Motor neuron (in vitro differentiated cells): Measurements from ENCODE around the gene SLC25A33. TPM values are rescaled to one million over a fixed set of nuclear protein-coding genes. Genes with fewer than 3 reads are reported as not detected.
A peak's percentile ranks its signal among the peaks of the same experiment; 100 is the strongest.

ENCODE experiments used
- ATAC-seq, 8 experiments: fragments of 200-7000 bp; cut with Tn5 transposase; replicated peaks in 6 of 8; 2 replicates each; pipeline ENCODE4 v1.8.0; 2021; ENCODE audit warnings: mild to moderate bottlenecking in 8 of 8, moderate library complexity in 8 of 8
- H3K27ac ChIP-seq, 2 donors: fragments of 250-450 bp; sonication (Bioruptor Pico); 2 replicates each; pipeline ENCODE4 v1.9.0; 2021; ENCODE audit warnings: antibody characterized with exemption in 2 of 2, mild to moderate bottlenecking in 2 of 2, moderate library complexity in 1 of 2
- H3K4me1 ChIP-seq, 2 donors: fragments of 250-450 bp; sonication (Bioruptor Pico); replicated peaks in 1 of 2; 2 replicates each; pipeline ENCODE4 v1.6.1; 2021; ENCODE audit warnings: antibody characterized with exemption in 2 of 2, mild to moderate bottlenecking in 2 of 2, moderate library complexity in 1 of 2
- H3K4me3 ChIP-seq, 5 donors: fragments of 250-450 bp; sonication (Bioruptor Pico); 2 replicates each; pipeline ENCODE4 v1.9.0; 2021; ENCODE audit warnings: antibody characterized with exemption in 5 of 5, mild to moderate bottlenecking in 5 of 5, moderate library complexity in 4 of 5
- WGBS, 10 experiments: fragments of 450-650 bp; shearing (Covaris generic); methylation state at CpG; one replicate each; pipeline ENCODE4 v1.0.0; 2022; 5-methylcytosine and 5-hydroxymethylcytosine counted together
- in situ Hi-C, 9 experiments: fragments of 400-800 bp; cut with MboI; loops; one replicate each; pipeline ENCODE4 v1.15.0; 2021; ENCODE audit warnings: low sequenced_read_pairs in 9 of 9, low pct_unique_long_range_greater_than_20kb in 2 of 9; ENCODE audit not compliant: unreplicated experiment in 9 of 9
- total RNA-seq, 8 experiments: library from RNA; unstranded; fragments of 300-600 nt; gene quantifications; 2 replicates each; pipeline versions ENCODE4 v1.2.3 to v1.2.4, GENCODE V29; 2022

Gene SLC25A33
- total RNA-seq: 10 to 100 TPM in 4 of 8 experiments, 1 to 10 TPM in 4; 6.6 to 15.9 (median 9.1) TPM

GRCh38 chr1:9539165-9539828, at the start of gene SLC25A33:
TSS of gene SLC25A33 (plus strand) at chr1:9539465. CDS start at chr1:9539692, 227 bp downstream.
- Histone ChIP-seq H3K27ac (peak within 1 kb of the TSS; percentile 44 to 69), H3K4me3 (peak within 1 kb of the TSS; percentile 56 to 84 (median 73)), H3K4me1 (peaks cover 11 to 15% of the 10 kb centered on the region in 2 donors)
- peak; percentile 86 to 98 (median 96) for ATAC-seq
- 0 to 8% (median 4%) methylated on average over 2 to 5 of the region's 92 CpGs; no CpG with 5 or more reads in 7 of the 10 experiments for WGBS, 10 experiments
- in situ Hi-C loops: no loop called here

GRCh38 chr1:9490605-9491339, 48.5 kb upstream of the SLC25A33 start:
- Histone ChIP-seq H3K4me3 (no peak overlapping the region), H3K27ac (no peak overlapping the region), H3K4me1 (no peaks in the 10 kb centered on the region)
- peak; percentile 89 to 98 (median 93) for ATAC-seq
- in situ Hi-C loops: loop anchor here (10.0 to 25.0 kb wide), 7 partner anchors 84 to 378 kb away; partner anchors contain the start of genes GPR157 (in 1 of the 9) and SPSB1 (in 1 of the 9)
- 6 to 100% (median 65%) methylated on average over 2 to 19 of the region's 20 CpGs; no CpG with 5 or more reads in 2 of the 10 experiments for WGBS, 10 experiments

GRCh38 chr1:9493326-9493725, 45.9 kb upstream of the SLC25A33 start:
- in situ Hi-C loops: loop anchor here (10.0 to 25.0 kb wide), 7 partner anchors 81 to 381 kb away; partner anchors contain the start of genes GPR157 (in 1 of the 9) and SPSB1 (in 1 of the 9)
- Histone ChIP-seq H3K4me1 (no peaks in the 10 kb centered on the region), H3K27ac (no peak overlapping the region), H3K4me3 (no peak overlapping the region)
- 0 to 96% (median 86%) methylated on average over 1 to 6 of the region's 6 CpGs; no CpG with 5 or more reads in 3 of the 10 experiments for WGBS, 10 experiments
- no peak for ATAC-seq

GRCh38 chr1:9494936-9495758, 44.1 kb upstream of the SLC25A33 start:
- in situ Hi-C loops: loop anchor here (10.0 to 25.0 kb wide), 7 partner anchors 80 to 383 kb away; partner anchors contain the start of genes GPR157 (in 1 of the 9) and SPSB1 (in 1 of the 9)
- Histone ChIP-seq H3K4me3 (peak overlapping the region; percentile 7 to 24 (median 20)), H3K4me1 (no peaks in the 10 kb centered on the region), H3K27ac (no peak overlapping the region)
- WGBS, 10 experiments: 0 to 28% (median 9%) methylated on average over 3 to 23 of the region's 48 CpGs; no CpG with 5 or more reads in 4 of the 10 experiments
- peak; percentile 56 to 90 (median 66) for ATAC-seq

- 46 to 100% (median 86%) methylated on average over 1 to 7 of the region's 8 CpGs; no CpG with 5 or more reads in 3 of the 10 experiments for WGBS, 10 experiments
- Histone ChIP-seq H3K4me3 (no peak overlapping the region), H3K4me1 (no peaks in the 10 kb centered on the region), H3K27ac (no peak overlapping the region)
- in situ Hi-C loops: loop anchor here (10.0 to 25.0 kb wide), 7 partner anchors 79 to 384 kb away; partner anchors contain the start of genes GPR157 (in 1 of the 9) and SPSB1 (in 1 of the 9)
- ATAC-seq: no peak
These were observed 43.4 kb upstream of the SLC25A33 start for GRCh38 chr1:9495854-9496374.

GRCh38 chr1:9500756-9501754, 38.2 kb upstream of the SLC25A33 start:
- in situ Hi-C loops: loop anchor here in 1 of 9 experiments (25.0 kb wide), 1 partner anchor 564 kb away; the partner anchor contains the start of gene CA6
- peak in 1 of 8 experiments; percentile 32 for ATAC-seq
- Histone ChIP-seq H3K27ac (no peak overlapping the region), H3K4me1 (no peaks in the 10 kb centered on the region), H3K4me3 (no peak overlapping the region)
- 0 to 86% (median 66%) methylated on average over 1 to 13 of the region's 17 CpGs; no CpG with 5 or more reads in 1 of the 10 experiments for WGBS, 10 experiments

GRCh38 chr1:9503001-9503675, 36.1 kb upstream of the SLC25A33 start:
- H3K4me3 ChIP-seq: no peak overlapping the region
- in situ Hi-C loops: loop anchor here in 1 of 9 experiments (25.0 kb wide), 1 partner anchor 566 kb away; the partner anchor contains the start of gene CA6
- no peak overlapping the region for H3K27ac ChIP-seq
- 39 to 90% (median 80%) methylated on average over 3 to 15 of the region's 18 CpGs for WGBS, 10 experiments
- peak in 4 of 8 experiments; percentile 55 to 72 (median 66) for ATAC-seq
- no peaks in the 10 kb centered on the region for H3K4me1 ChIP-seq

- no peak overlapping the region for H3K4me3 ChIP-seq
- no peaks in the 10 kb centered on the region for H3K4me1 ChIP-seq
- ATAC-seq: peak in 3 of 8 experiments; percentile 32 to 54 (median 49)
- in situ Hi-C loops: loop anchor here in 1 of 9 experiments (25.0 kb wide), 1 partner anchor 568 kb away; the partner anchor contains the start of gene CA6
- 60 to 100% (median 77%) methylated on average over 1 to 5 of the region's 8 CpGs; no CpG with 5 or more reads in 3 of the 10 experiments for WGBS, 10 experiments
- H3K27ac ChIP-seq: no peak overlapping the region
These were observed 34.1 kb upstream of the SLC25A33 start for GRCh38 chr1:9505143-9505542.

GRCh38 chr1:9506901-9507300, 32.4 kb upstream of the SLC25A33 start:
- in situ Hi-C loops: loop anchor here in 1 of 9 experiments (25.0 kb wide), 1 partner anchor 570 kb away; the partner anchor contains the start of gene CA6
- ATAC-seq: no peak
- H3K4me1 ChIP-seq: no peaks in the 10 kb centered on the region
- H3K27ac ChIP-seq: no peak overlapping the region
- H3K4me3 ChIP-seq: no peak overlapping the region
- 71 to 100% (median 87%) methylated on average over 1 to 8 of the region's 8 CpGs; no CpG with 5 or more reads in 2 of the 10 experiments for WGBS, 10 experiments

- H3K4me1 ChIP-seq: no peaks in the 10 kb centered on the region
- H3K27ac ChIP-seq: no peak overlapping the region
- no peak for ATAC-seq
- in situ Hi-C loops: loop anchor here in 1 of 9 experiments (25.0 kb wide), 1 partner anchor 573 kb away; the partner anchor contains the start of gene CA6
- WGBS, 10 experiments: 67 to 100% (median 90%) methylated on average over 1 to 6 of the region's 6 CpGs; no CpG with 5 or more reads in 1 of the 10 experiments
- no peak overlapping the region for H3K4me3 ChIP-seq
These were observed 29.1 kb upstream of the SLC25A33 start for GRCh38 chr1:9510130-9510529.
